WTC11 (cell line): ENCODE measurements around the gene ARHGEF33. TPM values are rescaled to one million over a fixed set of nuclear protein-coding genes. Genes with fewer than 3 reads are reported as not detected.

ENCODE experiments used
- ATAC-seq: fragments of 200-7000 bp; cut with Tn5 transposase; 2 replicates; pipeline ENCODE4 v1.10.0; 2021; ENCODE audit warnings: mild to moderate bottlenecking, moderate library complexity
- CTCF ChIA-PET: fragments of 300-600 bp; sonication (Branson Sonifier 250); formaldehyde crosslinking; loops from one replicate; lab custom pipeline; 2021; ENCODE audit warnings: antibody characterized with exemption; lab: Charles Lee
- POLR2A ChIA-PET: fragments of 350-600 bp; sonication (Branson Sonifier 250); formaldehyde crosslinking; loops from one replicate; lab custom pipeline; 2021; ENCODE audit warnings: antibody characterized with exemption; lab: Charles Lee
- DNase-seq: peaks from one replicate; pipeline ENCODE4 v3.0.0; 2021; ENCODE audit warnings: low spot score
- H3K27ac Mint-ChIP-seq: 2 replicates; pipeline ENCODE4 v1.8.0; 2021; ENCODE audit warnings: mixed read lengths
- H3K27me3 Mint-ChIP-seq: 2 replicates; pipeline ENCODE4 v1.8.0; 2021; ENCODE audit warnings: low read depth, mild to moderate bottlenecking, moderate library complexity, mixed read lengths
- H3K36me3 Mint-ChIP-seq: 2 replicates; pipeline ENCODE4 v1.8.0; 2021; ENCODE audit warnings: mixed read lengths
- H3K4me1 Mint-ChIP-seq: 2 replicates; pipeline ENCODE4 v1.8.0; 2022; ENCODE audit warnings: mixed read lengths
- H3K4me3 Mint-ChIP-seq: 2 replicates; pipeline ENCODE4 v1.8.0; 2021; ENCODE audit warnings: mild to moderate bottlenecking, moderate library complexity, mixed read lengths
- H3K9me3 Mint-ChIP-seq: 2 replicates; pipeline ENCODE4 v1.8.0; 2021; ENCODE audit warnings: mixed read lengths
- AR ChIP-seq: fragments of 250-450 bp; sonication (Bioruptor Pico); IDR thresholded peaks from 2 replicates; pipeline ENCODE4 v1.9.0; 2021; ENCODE audit warnings: mild to moderate bottlenecking
- ATF1 ChIP-seq: sonication (generic); formaldehyde crosslinking; IDR thresholded peaks from 2 replicates; pipeline ENCODE4 v1.8.1; 2023; ENCODE audit warnings: mild to moderate bottlenecking, moderate library complexity, missing genetic modification reagents
- E2F1 ChIP-seq: sonication (generic); formaldehyde crosslinking; IDR thresholded peaks from 2 replicates; pipeline ENCODE4 v1.8.0; 2022; ENCODE audit warnings: mild to moderate bottlenecking, missing genetic modification reagents
- GRHL2 ChIP-seq: fragments of 250-450 bp; sonication (Bioruptor Pico); IDR thresholded peaks from 2 replicates; pipeline ENCODE4 v1.8.0; 2022; ENCODE audit warnings: mild to moderate bottlenecking, moderate library complexity; ENCODE audit not compliant: insufficient replicate concordance, severe bottlenecking
- HMGA2 ChIP-seq: fragments of 250-450 bp; sonication (Bioruptor Pico); IDR thresholded peaks from 2 replicates; pipeline ENCODE4 v1.4.0; 2021; ENCODE audit warnings: mild to moderate bottlenecking, moderate library complexity
- JAZF1 ChIP-seq: fragments of 250-450 bp; sonication (Bioruptor Pico); IDR thresholded peaks from 2 replicates; pipeline ENCODE4 v1.9.0; 2021; ENCODE audit warnings: moderate library complexity, mild to moderate bottlenecking, inconsistent platforms
- MAX ChIP-seq: sonication (generic); formaldehyde crosslinking; IDR thresholded peaks from 2 replicates; pipeline ENCODE4 v1.8.0; 2022; ENCODE audit warnings: mild to moderate bottlenecking, missing genetic modification reagents
- MLX ChIP-seq: sonication (generic); formaldehyde crosslinking; IDR thresholded peaks from 2 replicates; pipeline ENCODE4 v1.8.1; 2023; ENCODE audit warnings: mild to moderate bottlenecking, missing genetic modification reagents, moderate library complexity
- MXD4 ChIP-seq: fragments of 250-450 bp; sonication (Bioruptor Pico); IDR thresholded peaks from 2 replicates; pipeline ENCODE4 v1.8.0; 2021; ENCODE audit warnings: mild to moderate bottlenecking, moderate library complexity, borderline replicate concordance
- MYBL2 ChIP-seq: sonication (generic); formaldehyde crosslinking; IDR thresholded peaks from 2 replicates; pipeline ENCODE4 v1.8.1; 2023; ENCODE audit warnings: mild to moderate bottlenecking, moderate library complexity, missing genetic modification reagents
- PRRX2 ChIP-seq: fragments of 250-450 bp; sonication (Bioruptor Pico); IDR thresholded peaks from 2 replicates; pipeline ENCODE4 v1.8.0; 2021; ENCODE audit warnings: mild to moderate bottlenecking
- SMAD4 ChIP-seq: sonication (generic); formaldehyde crosslinking; IDR thresholded peaks from 2 replicates; pipeline ENCODE4 v1.8.0; 2022; ENCODE audit warnings: mild to moderate bottlenecking, missing genetic modification reagents
- TEAD4 ChIP-seq: sonication (generic); formaldehyde crosslinking; IDR thresholded peaks from 2 replicates; pipeline ENCODE4 v1.8.0; 2022; ENCODE audit warnings: mild to moderate bottlenecking, missing genetic modification reagents
- ZBTB21 ChIP-seq: sonication (generic); formaldehyde crosslinking; IDR thresholded peaks from 2 replicates; pipeline ENCODE4 v1.8.1; 2023; ENCODE audit warnings: mild to moderate bottlenecking, missing genetic modification reagents, borderline replicate concordance
- ZBTB43 ChIP-seq: sonication (generic); formaldehyde crosslinking; IDR thresholded peaks from 2 replicates; pipeline ENCODE4 v1.8.1; 2023; ENCODE audit warnings: mild to moderate bottlenecking, missing genetic modification reagents
- ZMAT4 ChIP-seq: fragments of 250-450 bp; sonication (Bioruptor Pico); IDR thresholded peaks from 2 replicates; pipeline ENCODE4 v1.9.0; 2021; ENCODE audit warnings: mild to moderate bottlenecking
- ZNF219 ChIP-seq: sonication (generic); formaldehyde crosslinking; IDR thresholded peaks from 2 replicates; pipeline ENCODE4 v1.8.0; 2023; ENCODE audit warnings: missing genetic modification reagents, mild to moderate bottlenecking, borderline replicate concordance
- ZNF281 ChIP-seq: sonication (generic); formaldehyde crosslinking; IDR thresholded peaks from 2 replicates; pipeline ENCODE4 v1.8.0; 2023; ENCODE audit warnings: mild to moderate bottlenecking, missing genetic modification reagents
- ZNF396 ChIP-seq: fragments of 250-450 bp; sonication (Bioruptor Pico); IDR thresholded peaks from 2 replicates; pipeline ENCODE4 v1.8.0; 2021; ENCODE audit warnings: mild to moderate bottlenecking, moderate library complexity, borderline replicate concordance
- ZNF423 ChIP-seq: fragments of 250-450 bp; sonication (Bioruptor Pico); IDR thresholded peaks from 2 replicates; pipeline ENCODE4 v2.1.2; 2022; ENCODE audit warnings: mild to moderate bottlenecking, moderate library complexity
- ZNF671 ChIP-seq: fragments of 250-450 bp; sonication (Bioruptor Pico); IDR thresholded peaks from 2 replicates; pipeline ENCODE4 v1.8.0; 2021; ENCODE audit warnings: mild to moderate bottlenecking
- ZSCAN18 ChIP-seq: fragments of 250-450 bp; sonication (Bioruptor Pico); IDR thresholded peaks from 2 replicates; pipeline ENCODE4 v2.1.2; 2022; ENCODE audit warnings: mild to moderate bottlenecking, moderate library complexity
- total RNA-seq: library from RNA; stranded (reverse); gene quantifications from 3 replicates; pipeline ENCODE4 v1.2.3, GENCODE V29; 2021

ARHGEF33 gene
- total RNA-seq, 1 experiment from 2014 or later = 0.42 TPM

- TF ChIP-seq PRRX2 (CRISPR knock-in tag) = no peak
- TF ChIP-seq MXD4 (CRISPR knock-in tag) = no peak
- no peak for TF ChIP-seq MYBL2 (CRISPR knock-in tag)
- no peak for TF ChIP-seq ZSCAN18 (CRISPR knock-in tag)
- no peak for TF ChIP-seq ZNF281 (CRISPR knock-in tag)
- no peak for TF ChIP-seq TEAD4 (CRISPR knock-in tag)
- TF ChIP-seq ZBTB43 (CRISPR knock-in tag) = no peak
- no peak for TF ChIP-seq ZMAT4 (CRISPR knock-in tag)
- no peak for TF ChIP-seq GRHL2 (CRISPR knock-in tag)
- TF ChIP-seq ATF1 = no peak
These were observed 45.1 kb downstream of the ARHGEF33 start (continued) for GRCh38 chr2:38934742-38935141.

GRCh38 chr2:38935568-38936172 is 46.0 kb downstream of the ARHGEF33 start:
- ChIA-PET CTCF (interaction anchor here (0.7 to 3.4 kb wide), 2 partner anchors 12 to 46 kb away, joined by 3 to 21 read pairs; no protein-coding TSS in a partner anchor), POLR2A (no interaction called here)
- Mint-ChIP-seq H3K4me1 (no peaks in the 10 kb centered on the region), H3K27me3 (no peaks in the 10 kb centered on the region), H3K36me3 (no peaks in the 10 kb centered on the region), H3K27ac (no peak overlapping the region), H3K4me3 (no peak overlapping the region), H3K9me3 (no peaks in the 10 kb centered on the region)
- no peak for DNase-seq
- ATAC-seq = no peak
- TF ChIP-seq MYBL2 (CRISPR knock-in tag) = no peak
- no peak for TF ChIP-seq AR (CRISPR knock-in tag)
- TF ChIP-seq GRHL2 (CRISPR knock-in tag) = no peak
- no peak for TF ChIP-seq ZNF671 (CRISPR knock-in tag)
- no peak for TF ChIP-seq HMGA2 (CRISPR knock-in tag)
- no peak for TF ChIP-seq MAX (CRISPR knock-in tag)
- no peak for TF ChIP-seq JAZF1 (CRISPR knock-in tag)
- TF ChIP-seq E2F1 (CRISPR knock-in tag) = no peak
- no peak for TF ChIP-seq MLX (CRISPR knock-in tag)
- no peak for TF ChIP-seq ZBTB21
- TF ChIP-seq ZNF396 = no peak
- no peak for TF ChIP-seq ZNF423 (CRISPR knock-in tag)
- TF ChIP-seq SMAD4 (CRISPR knock-in tag) = no peak
- TF ChIP-seq ZNF219 (CRISPR knock-in tag) = no peak
